Vagina (tissue), 2 donors: ENCODE data around the gene DDX19B.

ENCODE experiments used
- POLR2A ChIP-seq, 2 donors: fragments of 450-650 bp; IDR thresholded peaks; one replicate each; pipeline ENCODE4 v1.6.1; 2017; ENCODE audit warnings: antibody characterized with exemption in 2 of 2, mild to moderate bottlenecking in 2 of 2, moderate library complexity in 2 of 2
- TF ChIP-seq, protein P1 (sequence below), 3 experiments: fragments of 450-650 bp in 2 of 3; fragments of 200-600 bp in 1 of 3; sonication (generic) in 1 of 3; IDR thresholded peaks; one replicate each; pipeline ENCODE4 v1.5.1; 2017 to 2019; ENCODE audit warnings: antibody characterized with exemption in 3 of 3, mild to moderate bottlenecking in 2 of 3, moderate library complexity in 2 of 3

DNA sequence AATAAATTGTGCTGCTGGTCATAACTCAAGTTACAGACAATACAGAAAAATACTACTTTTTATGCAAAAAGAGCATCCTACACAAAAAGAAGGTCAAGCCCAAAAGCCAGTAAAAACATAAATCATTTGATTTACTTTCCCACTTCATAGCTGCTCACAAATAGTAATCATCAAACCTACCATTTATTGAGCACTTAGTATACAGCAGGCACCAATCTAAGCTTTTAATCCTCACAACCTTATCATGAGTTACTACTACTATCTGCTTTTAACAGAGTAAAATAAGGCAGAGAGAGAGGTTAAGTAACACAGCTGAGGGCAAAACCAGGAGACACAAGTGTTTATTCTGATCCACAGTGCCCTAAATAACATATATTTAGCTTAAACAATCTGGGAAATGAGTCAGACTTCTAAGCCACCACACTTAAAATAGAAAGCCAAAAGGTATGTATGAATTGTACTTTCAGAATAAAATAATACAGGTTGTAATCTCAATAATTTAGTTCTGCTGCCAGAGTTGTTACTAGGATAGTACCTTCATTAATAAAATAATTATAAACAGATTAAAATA lies 8.0 kb upstream of the DDX19B start:
- TF ChIP-seq, protein P1, sequence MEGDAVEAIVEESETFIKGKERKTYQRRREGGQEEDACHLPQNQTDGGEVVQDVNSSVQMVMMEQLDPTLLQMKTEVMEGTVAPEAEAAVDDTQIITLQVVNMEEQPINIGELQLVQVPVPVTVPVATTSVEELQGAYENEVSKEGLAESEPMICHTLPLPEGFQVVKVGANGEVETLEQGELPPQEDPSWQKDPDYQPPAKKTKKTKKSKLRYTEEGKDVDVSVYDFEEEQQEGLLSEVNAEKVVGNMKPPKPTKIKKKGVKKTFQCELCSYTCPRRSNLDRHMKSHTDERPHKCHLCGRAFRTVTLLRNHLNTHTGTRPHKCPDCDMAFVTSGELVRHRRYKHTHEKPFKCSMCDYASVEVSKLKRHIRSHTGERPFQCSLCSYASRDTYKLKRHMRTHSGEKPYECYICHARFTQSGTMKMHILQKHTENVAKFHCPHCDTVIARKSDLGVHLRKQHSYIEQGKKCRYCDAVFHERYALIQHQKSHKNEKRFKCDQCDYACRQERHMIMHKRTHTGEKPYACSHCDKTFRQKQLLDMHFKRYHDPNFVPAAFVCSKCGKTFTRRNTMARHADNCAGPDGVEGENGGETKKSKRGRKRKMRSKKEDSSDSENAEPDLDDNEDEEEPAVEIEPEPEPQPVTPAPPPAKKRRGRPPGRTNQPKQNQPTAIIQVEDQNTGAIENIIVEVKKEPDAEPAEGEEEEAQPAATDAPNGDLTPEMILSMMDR (IDR thresholded peaks at IDR 0.05), result no peak
- no peak for TF ChIP-seq POLR2A (IDR thresholded peaks at IDR 0.05)
